Left ventricle myocardium inferior (tissue), 1 donor: Measurements from ENCODE around the gene SLC6A19. TPM values are rescaled to one million over a fixed set of nuclear protein-coding genes. Genes with fewer than 3 reads are reported as not detected.

Experiments
- DNase-seq: peaks from one replicate; pipeline ENCODE4 v3.0.0-alpha.2; 2020
- H3K27ac ChIP-seq: fragments of 200-600 bp; replicated peaks from 2 replicates; pipeline ENCODE4 v1.8.0; 2021
- H3K27me3 ChIP-seq: fragments of 200-600 bp; 2 replicates; pipeline ENCODE4 v1.8.0; 2021; ENCODE audit warnings: low read depth
- H3K36me3 ChIP-seq: fragments of 200-600 bp; 2 replicates; pipeline ENCODE4 v1.8.0; 2021
- H3K4me1 ChIP-seq: fragments of 200-600 bp; 2 replicates; pipeline ENCODE4 v1.8.0; 2021
- H3K4me3 ChIP-seq: fragments of 200-600 bp; 2 replicates; pipeline ENCODE4 v1.8.0; 2021; ENCODE audit warnings: mild to moderate bottlenecking, moderate library complexity
- H3K9me3 ChIP-seq: fragments of 200-600 bp; replicated peaks from 2 replicates; pipeline ENCODE4 v1.8.0; 2021
- CTCF ChIP-seq: fragments of 200-600 bp; IDR thresholded peaks from 2 replicates; pipeline ENCODE4 v1.8.0; 2021; ENCODE audit warnings: antibody characterized with exemption, mild to moderate bottlenecking, borderline replicate concordance
- intact Hi-C: fragments of 100-400 bp; cut with micrococcal nuclease; formaldehyde crosslinking; loops from one replicate; pipeline ENCODE4 v1.11.0; 2022
- long read RNA-seq: library from polyadenylated mRNA; unstranded; transcript quantifications from one replicate; pipeline ENCODE4 v2.0.0, GENCODE V29; 2021
- total RNA-seq: library from RNA; stranded (reverse); fragmentation: NEBNext Ultra II Directional; extraction: Animal tissue kit (Norgen Biotek cat#: 25700); gene quantifications from one replicate; pipeline ENCODE4 v1.2.1, GENCODE V29; 2021
- donor health status: DM: no; HTN: yes; CAD: no; lungs with severe emphysema.

Gene SLC6A19
- not detected for total RNA-seq
- long read RNA-seq, result 0 reads

DNA sequence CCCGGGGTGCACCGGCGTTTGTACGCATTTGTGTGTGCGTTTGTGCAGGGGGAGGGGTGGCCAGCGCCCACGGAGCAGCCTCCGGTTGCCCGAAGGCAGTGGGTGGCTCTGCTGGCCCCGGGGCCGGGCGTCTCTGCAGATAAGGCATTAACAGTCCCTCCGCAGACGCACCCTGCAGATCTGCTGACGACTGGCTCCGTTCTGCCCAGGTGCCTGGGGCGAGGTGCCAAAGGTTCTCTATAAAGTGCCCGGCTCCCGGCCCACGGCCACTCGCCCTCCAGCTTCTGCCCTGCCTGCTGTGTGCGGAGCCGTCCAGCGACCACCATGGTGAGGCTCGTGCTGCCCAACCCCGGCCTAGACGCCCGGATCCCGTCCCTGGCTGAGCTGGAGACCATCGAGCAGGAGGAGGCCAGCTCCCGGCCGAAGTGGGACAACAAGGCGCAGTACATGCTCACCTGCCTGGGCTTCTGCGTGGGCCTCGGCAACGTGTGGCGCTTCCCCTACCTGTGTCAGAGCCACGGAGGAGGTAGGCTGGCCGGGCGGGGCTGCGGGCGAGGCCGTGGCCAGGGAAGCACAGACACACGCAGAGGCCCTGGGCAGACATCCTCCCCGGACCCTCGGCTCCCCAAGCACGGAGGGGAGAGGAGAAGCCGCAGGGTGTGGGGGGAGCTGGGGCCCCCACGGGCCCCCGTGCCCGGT lies at the start of gene SLC6A19:
Gene SLC6A19 (plus strand): TSS at position 269 of the 699 bp plus-strand sequence. CDS start 56 bp downstream, at position 325.
- Histone ChIP-seq H3K4me1 (peaks cover 7% of the 10 kb centered on the region), H3K27ac (no peak within 1 kb of the TSS), H3K9me3 (no peaks in the 10 kb centered on the region), H3K27me3 (peaks cover 94% of the 10 kb centered on the region), H3K36me3 (no peaks in the 10 kb centered on the region), H3K4me3 (no peak within 1 kb of the TSS)
- no peak for TF ChIP-seq CTCF
- intact Hi-C loops, result no loop called here
- DNase-seq, result no peak

DNA sequence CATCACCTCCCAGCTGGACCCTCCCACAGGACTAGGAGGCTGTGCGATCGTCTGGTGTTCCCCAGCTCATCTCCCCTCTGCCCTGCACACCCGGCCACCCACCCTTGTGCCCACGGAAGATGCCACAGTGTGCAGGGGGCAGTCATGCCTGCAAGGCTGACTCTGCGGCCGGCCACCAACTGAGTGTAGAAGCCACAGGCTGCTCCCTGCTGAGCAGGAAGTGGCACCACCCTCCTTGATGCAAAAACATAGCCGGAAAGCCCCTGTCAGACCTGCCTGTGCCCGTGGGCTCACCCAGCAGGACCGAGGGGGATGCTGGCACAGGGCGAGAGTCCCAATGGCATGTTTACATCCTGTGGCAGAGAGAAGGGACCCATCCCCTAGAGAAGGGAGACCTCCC lies 49.2 kb upstream of the SLC6A19 start:
- peaks cover 43% of the 10 kb centered on the region for H3K27me3 ChIP-seq
- no peak for TF ChIP-seq CTCF
- H3K36me3 ChIP-seq, result no peaks in the 10 kb centered on the region
- peaks cover 12% of the 10 kb centered on the region for H3K4me1 ChIP-seq
- peaks cover 3% of the 10 kb centered on the region for H3K9me3 ChIP-seq
- intact Hi-C loops, result no loop called here
- H3K4me3 ChIP-seq, result no peak overlapping the region
- no peak overlapping the region for H3K27ac ChIP-seq
- DNase-seq, result no peak

DNA sequence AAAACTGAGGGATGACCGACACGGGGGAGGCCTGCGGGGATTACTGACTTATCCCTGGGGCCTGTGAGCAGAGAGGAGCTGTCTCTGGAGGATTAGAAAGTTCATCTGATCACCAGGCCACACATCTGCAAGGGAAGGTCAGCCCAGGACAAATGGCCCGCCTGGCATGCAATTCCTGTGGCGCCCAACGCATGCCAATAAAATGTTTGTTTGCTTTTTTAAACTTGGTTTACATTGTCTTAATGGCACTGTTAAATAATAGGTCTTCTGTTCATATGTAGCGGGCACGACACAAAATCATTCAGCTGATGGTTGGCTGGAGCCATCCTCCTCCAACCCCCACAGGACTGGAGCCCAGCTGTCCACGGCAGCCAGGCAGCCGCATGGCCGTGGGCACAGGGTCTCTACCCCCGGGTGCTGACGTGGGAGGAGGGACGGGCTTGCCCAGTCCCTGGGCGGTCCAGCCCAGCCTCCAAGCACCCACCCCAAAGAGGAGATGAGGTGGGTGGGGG lies 48.6 kb upstream of the SLC6A19 start:
- H3K9me3 ChIP-seq, result peaks cover 3% of the 10 kb centered on the region
- H3K4me3 ChIP-seq, result no peak overlapping the region
- H3K27ac ChIP-seq, result no peak overlapping the region
- DNase-seq, result no peak
- TF ChIP-seq CTCF, result no peak
- no peaks in the 10 kb centered on the region for H3K36me3 ChIP-seq
- H3K4me1 ChIP-seq, result peaks cover 12% of the 10 kb centered on the region
- intact Hi-C loops, result no loop called here
- H3K27me3 ChIP-seq, result peaks cover 44% of the 10 kb centered on the region

GRCh38 chr5:1153428-1153827 lies 48.0 kb upstream of the SLC6A19 start:
- no peak for DNase-seq
- H3K4me1 ChIP-seq, result peaks cover 12% of the 10 kb centered on the region
- peaks cover 44% of the 10 kb centered on the region for H3K27me3 ChIP-seq
- no peak overlapping the region for H3K4me3 ChIP-seq
- no peaks in the 10 kb centered on the region for H3K36me3 ChIP-seq
- peaks cover 3% of the 10 kb centered on the region for H3K9me3 ChIP-seq
- intact Hi-C loops, result no loop called here
- no peak for TF ChIP-seq CTCF
- H3K27ac ChIP-seq, result no peak overlapping the region

GRCh38 chr5:1155191-1156032 lies 46.0 kb upstream of the SLC6A19 start:
- no peak overlapping the region for H3K27ac ChIP-seq
- H3K9me3 ChIP-seq, result peaks cover 3% of the 10 kb centered on the region
- H3K27me3 ChIP-seq, result peaks cover 44% of the 10 kb centered on the region
- TF ChIP-seq CTCF, result no peak
- no peaks in the 10 kb centered on the region for H3K36me3 ChIP-seq
- no peak for DNase-seq
- intact Hi-C loops, result no loop called here
- peak overlapping the region; percentile 58 for H3K4me3 ChIP-seq
- peaks cover 12% of the 10 kb centered on the region for H3K4me1 ChIP-seq
